MM.1S (cell line): ENCODE measurements around the gene SLC6A11.

ENCODE experiments used
- DNase-seq: peaks from one replicate; pipeline ENCODE4 v3.0.0-alpha.2; 2015
- H2AFZ ChIP-seq: fragments of 300-600 bp; sonication (generic); 2 replicates; pipeline ENCODE4 v1.6.0; 2016; ENCODE audit warnings: antibody characterized with exemption, low read length
- H3F3A ChIP-seq: fragments of 300-600 bp; sonication (generic); 2 replicates; pipeline ENCODE4 v1.6.1; 2016; ENCODE audit warnings: mild to moderate bottlenecking, antibody characterized with exemption, low read length, moderate library complexity, mixed read lengths; ENCODE audit not compliant: insufficient read depth
- H3K27ac ChIP-seq: fragments of 300-600 bp; sonication (generic); 2 replicates; pipeline ENCODE4 v1.5.1; 2016; ENCODE audit warnings: mild to moderate bottlenecking, low read length
- H3K27me3 ChIP-seq: fragments of 300-600 bp; sonication (generic); replicated peaks from 2 replicates; pipeline ENCODE4 v1.6.0; 2016; ENCODE audit warnings: low read length; ENCODE audit not compliant: insufficient read depth
- H3K36me3 ChIP-seq: fragments of 300-600 bp; sonication (generic); replicated peaks from 2 replicates; pipeline ENCODE4 v1.6.1; 2016; ENCODE audit warnings: mild to moderate bottlenecking, low read length, mixed read lengths; ENCODE audit not compliant: insufficient read depth
- H3K4me1 ChIP-seq: fragments of 300-600 bp; sonication (generic); 2 replicates; pipeline ENCODE4 v1.6.1; 2016; ENCODE audit warnings: low read length, mixed read lengths
- H3K4me2 ChIP-seq: fragments of 300-600 bp; sonication (generic); 2 replicates; pipeline ENCODE4 v1.6.0; 2016; ENCODE audit warnings: low read depth, low read length
- H3K4me3 ChIP-seq: fragments of 300-600 bp; sonication (generic); 2 replicates; pipeline ENCODE4 v1.5.1; 2016; ENCODE audit warnings: low read length, mixed read lengths
- H3K79me2 ChIP-seq: fragments of 300-600 bp; sonication (generic); 2 replicates; pipeline ENCODE4 v1.6.1; 2016; ENCODE audit warnings: mixed run types, low read length, mixed read lengths
- H3K9ac ChIP-seq: fragments of 300-600 bp; sonication (generic); 2 replicates; pipeline ENCODE4 v1.6.1; 2016; ENCODE audit warnings: low read length, mixed read lengths
- H3K9me2 ChIP-seq: fragments of 300-600 bp; sonication (generic); replicated peaks from 2 replicates; pipeline ENCODE4 v1.6.1; 2016; ENCODE audit warnings: mild to moderate bottlenecking, low read length, mixed read lengths; ENCODE audit not compliant: insufficient read depth
- H3K9me3 ChIP-seq: fragments of 300-600 bp; sonication (generic); replicated peaks from 2 replicates; pipeline ENCODE4 v1.6.1; 2016; ENCODE audit warnings: mild to moderate bottlenecking, low read length, mixed read lengths; ENCODE audit not compliant: insufficient read depth
- H4K20me1 ChIP-seq: fragments of 300-600 bp; sonication (generic); 2 replicates; pipeline ENCODE4 v1.6.1; 2016; ENCODE audit warnings: mild to moderate bottlenecking, low read length, moderate library complexity, mixed read lengths; ENCODE audit not compliant: insufficient read depth
- EZH2 ChIP-seq: fragments of 300-600 bp; sonication (generic); optimal IDR thresholded peaks from 2 replicates; pipeline ENCODE3; 2017; ENCODE audit warnings: low read depth, mild to moderate bottlenecking, antibody characterized with exemption, low read length, mixed read lengths
- EZH2phosphoT487 ChIP-seq: fragments of 300-600 bp; sonication (generic); IDR thresholded peaks from 2 replicates; pipeline ENCODE4 v1.6.1; 2018; ENCODE audit warnings: antibody characterized with exemption, low read length
- TF ChIP-seq, protein P1 (sequence below): fragments of 300-600 bp; sonication (generic); IDR thresholded peaks from 2 replicates; pipeline ENCODE4 v1.5.1; 2016; ENCODE audit warnings: antibody characterized with exemption, low read length, mixed read lengths

SLC6A11 gene

DNA sequence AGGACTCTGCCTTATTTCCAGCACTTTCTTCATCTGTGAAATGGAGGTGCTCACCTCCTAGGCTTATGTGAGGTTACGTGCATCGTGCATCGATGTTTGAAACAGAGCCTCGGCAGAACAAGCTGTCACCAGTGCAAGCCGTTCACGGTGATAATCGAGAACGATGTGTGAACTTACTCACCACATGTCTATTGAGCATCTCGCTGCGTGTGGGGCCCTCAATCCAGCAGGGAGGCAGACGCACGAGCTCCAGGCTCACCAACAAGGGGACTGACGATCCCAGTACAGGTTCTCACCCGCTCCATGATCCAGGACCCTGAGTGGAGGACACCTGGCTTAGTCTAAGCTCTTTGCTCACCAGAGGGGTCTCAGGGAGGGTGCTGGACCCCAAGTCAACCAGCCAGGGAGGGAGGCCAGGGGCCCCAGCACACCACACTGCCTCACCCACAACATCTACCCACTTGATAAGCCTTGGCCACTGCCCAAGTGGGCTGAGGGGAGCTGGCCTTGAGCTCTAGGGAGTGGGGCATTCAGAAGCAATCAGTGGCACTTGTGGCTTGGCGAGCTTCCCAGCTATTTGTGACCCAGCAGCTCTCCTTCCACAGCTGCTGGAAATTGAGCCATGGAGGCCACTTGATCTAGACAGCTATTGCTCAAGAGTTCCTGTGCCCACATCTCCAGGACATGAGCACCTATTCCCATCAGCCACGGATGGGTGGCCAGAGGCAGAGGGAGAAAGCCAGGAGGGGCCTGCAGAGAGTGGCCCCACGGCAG is 142.1 kb downstream of the SLC6A11 start:
- Histone ChIP-seq H3F3A (no peaks in the 10 kb centered on the region), H3K9ac (no peak overlapping the region), H4K20me1 (no peaks in the 10 kb centered on the region), H3K4me3 (no peak overlapping the region), H2AFZ (no peak overlapping the region), H3K36me3 (no peaks in the 10 kb centered on the region), H3K9me2 (no peaks in the 10 kb centered on the region), H3K4me2 (no peak overlapping the region), H3K27ac (no peak overlapping the region), H3K4me1 (no peaks in the 10 kb centered on the region), H3K79me2 (no peaks in the 10 kb centered on the region), H3K27me3 (peaks cover 33% of the 10 kb centered on the region), H3K9me3 (no peaks in the 10 kb centered on the region)
- TF ChIP-seq EZH2, result no peak
- TF ChIP-seq, protein P1, sequence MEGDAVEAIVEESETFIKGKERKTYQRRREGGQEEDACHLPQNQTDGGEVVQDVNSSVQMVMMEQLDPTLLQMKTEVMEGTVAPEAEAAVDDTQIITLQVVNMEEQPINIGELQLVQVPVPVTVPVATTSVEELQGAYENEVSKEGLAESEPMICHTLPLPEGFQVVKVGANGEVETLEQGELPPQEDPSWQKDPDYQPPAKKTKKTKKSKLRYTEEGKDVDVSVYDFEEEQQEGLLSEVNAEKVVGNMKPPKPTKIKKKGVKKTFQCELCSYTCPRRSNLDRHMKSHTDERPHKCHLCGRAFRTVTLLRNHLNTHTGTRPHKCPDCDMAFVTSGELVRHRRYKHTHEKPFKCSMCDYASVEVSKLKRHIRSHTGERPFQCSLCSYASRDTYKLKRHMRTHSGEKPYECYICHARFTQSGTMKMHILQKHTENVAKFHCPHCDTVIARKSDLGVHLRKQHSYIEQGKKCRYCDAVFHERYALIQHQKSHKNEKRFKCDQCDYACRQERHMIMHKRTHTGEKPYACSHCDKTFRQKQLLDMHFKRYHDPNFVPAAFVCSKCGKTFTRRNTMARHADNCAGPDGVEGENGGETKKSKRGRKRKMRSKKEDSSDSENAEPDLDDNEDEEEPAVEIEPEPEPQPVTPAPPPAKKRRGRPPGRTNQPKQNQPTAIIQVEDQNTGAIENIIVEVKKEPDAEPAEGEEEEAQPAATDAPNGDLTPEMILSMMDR, result no peak
- TF ChIP-seq EZH2phosphoT487, result no peak
- DNase-seq, result no peak

DNA sequence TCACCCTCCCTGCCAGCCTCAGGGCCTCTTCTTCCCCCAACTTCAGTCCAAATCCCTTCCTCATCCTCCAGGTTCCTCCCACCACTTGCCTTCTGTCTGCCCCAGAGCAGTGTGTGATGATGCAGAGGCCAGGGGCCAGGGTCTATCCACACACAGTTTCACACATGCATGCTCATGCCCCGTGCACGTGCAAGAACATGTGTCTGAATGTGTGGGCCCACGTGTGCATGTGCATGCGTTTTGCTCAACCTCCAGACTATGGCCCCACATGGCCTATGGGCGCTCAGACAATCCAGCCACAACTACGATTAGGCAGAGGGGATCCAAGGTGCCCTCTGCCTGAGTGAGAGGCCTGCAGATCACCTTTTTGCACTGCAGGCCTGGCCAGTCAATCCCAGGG is 144.2 kb downstream of the SLC6A11 start:
- no peak for DNase-seq
- H4K20me1 ChIP-seq, result no peaks in the 10 kb centered on the region
- H3K27me3 ChIP-seq, result peaks cover 33% of the 10 kb centered on the region
- H3K9me3 ChIP-seq, result no peaks in the 10 kb centered on the region
- no peaks in the 10 kb centered on the region for H3K79me2 ChIP-seq
- H3K9ac ChIP-seq, result no peak overlapping the region
- H3K9me2 ChIP-seq, result no peaks in the 10 kb centered on the region
- TF ChIP-seq, protein P1, result no peak
- TF ChIP-seq EZH2 (no peak), EZH2phosphoT487 (no peak)
- no peak overlapping the region for H3K27ac ChIP-seq
- H3F3A ChIP-seq, result no peaks in the 10 kb centered on the region
- H3K4me1 ChIP-seq, result no peaks in the 10 kb centered on the region
- H2AFZ ChIP-seq, result no peak overlapping the region
- H3K4me2 ChIP-seq, result no peak overlapping the region
- no peak overlapping the region for H3K4me3 ChIP-seq
- no peaks in the 10 kb centered on the region for H3K36me3 ChIP-seq

DNA sequence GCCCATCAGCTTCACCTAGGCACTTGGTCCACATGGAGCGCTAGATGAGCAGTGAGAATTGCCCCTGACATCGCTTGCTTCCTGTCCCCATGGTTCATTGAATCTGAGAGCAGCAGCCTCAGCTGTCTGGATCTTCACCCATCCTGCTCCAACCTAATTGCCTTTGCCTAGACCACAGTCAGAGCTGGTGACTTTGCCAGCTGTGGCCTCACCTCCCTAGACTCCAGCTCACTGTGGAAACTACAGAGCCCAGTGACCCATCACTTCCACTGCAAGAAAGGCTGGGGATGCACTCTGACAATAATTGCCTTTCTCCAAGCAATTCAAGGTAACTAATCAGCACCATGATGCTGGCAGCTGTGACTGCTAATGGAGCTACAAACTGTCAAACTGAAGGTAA is 145.9 kb downstream of the SLC6A11 start:
- H4K20me1 ChIP-seq, result no peaks in the 10 kb centered on the region
- H3K27me3 ChIP-seq, result peaks cover 29% of the 10 kb centered on the region
- H2AFZ ChIP-seq, result no peak overlapping the region
- H3K4me1 ChIP-seq, result no peaks in the 10 kb centered on the region
- no peak overlapping the region for H3K27ac ChIP-seq
- H3K9ac ChIP-seq, result no peak overlapping the region
- no peak overlapping the region for H3K4me3 ChIP-seq
- H3K36me3 ChIP-seq, result no peaks in the 10 kb centered on the region
- no peak overlapping the region for H3K4me2 ChIP-seq
- TF ChIP-seq, protein P1, result no peak
- no peak for TF ChIP-seq EZH2
- TF ChIP-seq EZH2phosphoT487, result no peak
- H3F3A ChIP-seq, result no peaks in the 10 kb centered on the region
- H3K79me2 ChIP-seq, result no peaks in the 10 kb centered on the region
- no peak for DNase-seq
- no peaks in the 10 kb centered on the region for H3K9me3 ChIP-seq
- H3K9me2 ChIP-seq, result no peaks in the 10 kb centered on the region
